H1 (cell line): ENCODE measurements around the gene ALOX5AP. TPM values are rescaled to one million over a fixed set of nuclear protein-coding genes. Genes with fewer than 3 reads are reported as not detected.

Experiments
- CTCF ChIA-PET: fragments of 300-600 bp; sonication (Branson Sonifier 250); formaldehyde crosslinking; loops from one replicate; lab custom pipeline; 2021; ENCODE audit not compliant: partially characterized antibody; lab: Charles Lee
- POLR2A ChIA-PET: fragments of 300-600 bp; sonication (Branson Sonifier 250); formaldehyde crosslinking; loops from one replicate; lab custom pipeline; 2021; ENCODE audit warnings: inconsistent platforms; ENCODE audit not compliant: partially characterized antibody; lab: Charles Lee
- DNase-seq, 2 experiments: peaks; one replicate each; pipeline versions ENCODE4 v3.0.0 to v3.0.0-alpha.2; 2010 to 2022; ENCODE audit warnings: low spot score in 2 of 2, low read depth in 1 of 2, mixed read lengths in 1 of 2
- FAIRE-seq: peaks from 2 replicates; lab custom pipeline; 2011; peaks lifted over from hg19 to GRCh38; lab: Jason Lieb, UNC
- H2AFZ ChIP-seq: 2 replicates; pipeline ENCODE4 v1.8.1; 2012; ENCODE audit warnings: low read length, inconsistent platforms
- H2AK5ac ChIP-seq: 2 replicates; pipeline ENCODE4 v1.6.1; 2013; ENCODE audit warnings: low read depth, low read length
- H2BK120ac ChIP-seq: replicated peaks from 2 replicates; pipeline ENCODE3; 2013; ENCODE audit warnings: low read depth, low read length, inconsistent platforms
- H2BK12ac ChIP-seq: 2 replicates; pipeline ENCODE4 v1.6.1; 2013; ENCODE audit warnings: low read depth, low read length
- H2BK15ac ChIP-seq: 2 replicates; pipeline ENCODE4 v1.6.1; 2013; ENCODE audit warnings: low read length
- H2BK20ac ChIP-seq: 2 replicates; pipeline ENCODE4 v1.6.1; 2013; ENCODE audit warnings: low read length
- H2BK5ac ChIP-seq: 2 replicates; pipeline ENCODE4 v1.6.1; 2013; ENCODE audit warnings: low read depth, low read length
- H3K14ac ChIP-seq: 2 replicates; pipeline ENCODE4 v1.6.1; 2013; ENCODE audit warnings: inconsistent platforms; ENCODE audit not compliant: insufficient read length
- H3K18ac ChIP-seq: 2 replicates; pipeline ENCODE4 v1.6.1; 2013; ENCODE audit warnings: low read length; ENCODE audit errors: extremely low read depth
- H3K23ac ChIP-seq: 2 replicates; pipeline ENCODE4 v1.6.1; 2013; ENCODE audit warnings: inconsistent platforms; ENCODE audit not compliant: insufficient read length
- H3K23me2 ChIP-seq: 2 replicates; pipeline ENCODE4 v1.6.1; 2013; ENCODE audit warnings: low read depth, low read length
- H3K27ac ChIP-seq: 2 replicates; pipeline ENCODE4 v1.6.1; 2011; ENCODE audit warnings: low read depth, low read length, inconsistent platforms
- H3K27me3 ChIP-seq, 4 experiments: replicated peaks in 1 of 4; 1 replicate in 1 of 4; 2 replicates in 3 of 4; pipeline versions ENCODE4 v1.6.1 to v1.8.1; 2011 to 2013; ENCODE audit warnings: low read length in 3 of 4, mild to moderate bottlenecking in 3 of 4, inconsistent platforms in 2 of 4, mixed read lengths in 2 of 4, moderate library complexity in 1 of 4; ENCODE audit not compliant: control insufficient read depth in 3 of 4, insufficient read depth in 3 of 4; ENCODE audit errors: extremely low read depth in 1 of 4
- H3K36me3 ChIP-seq, 4 experiments: 2 replicates each; pipeline versions ENCODE4 v1.6.1 to v1.8.1; 2011 to 2013; ENCODE audit warnings: mild to moderate bottlenecking in 4 of 4, low read length in 3 of 4, moderate library complexity in 2 of 4, control low read depth in 1 of 4, inconsistent platforms in 1 of 4; ENCODE audit not compliant: insufficient read depth in 4 of 4, control insufficient read depth in 2 of 4
- H3K4ac ChIP-seq: replicated peaks from 2 replicates; pipeline ENCODE3; 2013; ENCODE audit warnings: low read length, low read depth, mixed read lengths, inconsistent platforms; ENCODE audit not compliant: insufficient read length
- H3K4me1 ChIP-seq, 4 experiments: replicated peaks in 1 of 4; 1 replicate in 1 of 4; 2 replicates in 3 of 4; pipeline versions ENCODE4 v1.6.1 to v1.8.1; 2011 to 2013; ENCODE audit warnings: low read length in 3 of 4, inconsistent platforms in 2 of 4, mixed read lengths in 1 of 4; ENCODE audit not compliant: insufficient read depth in 4 of 4, control insufficient read depth in 3 of 4
- H3K4me2 ChIP-seq, 2 experiments: 2 replicates each; pipeline versions ENCODE4 v1.6.1 to v1.8.1; 2011 to 2013; ENCODE audit warnings: low read depth in 2 of 2, low read length in 2 of 2, control low read depth in 1 of 2, inconsistent platforms in 1 of 2, mild to moderate bottlenecking in 1 of 2; ENCODE audit not compliant: insufficient read depth in 1 of 2
- H3K4me3 ChIP-seq, 4 experiments: fragments of 200-600, 300-600 bp in 1 of 4; sonication (generic), shearing (Covaris generic), sonication (Bioruptor Twin) in 1 of 4; 2 replicates each; pipeline versions ENCODE4 v1.5.1 to v1.8.1; 2011 to 2016; ENCODE audit warnings: low read length in 4 of 4, low read depth in 3 of 4, control low read depth in 2 of 4, inconsistent platforms in 2 of 4, mild to moderate bottlenecking in 2 of 4, mixed read lengths in 1 of 4, moderate library complexity in 1 of 4; ENCODE audit not compliant: insufficient read depth in 2 of 4; ENCODE audit errors: extremely low read depth in 1 of 4
- H3K56ac ChIP-seq: replicated peaks from 2 replicates; pipeline ENCODE3; 2013; ENCODE audit warnings: low read depth, mild to moderate bottlenecking, mixed read lengths, low read length, inconsistent platforms; ENCODE audit not compliant: insufficient read length
- H3K79me1 ChIP-seq: 2 replicates; pipeline ENCODE4 v1.6.1; 2013; ENCODE audit warnings: low read depth, low read length, control low read depth
- H3K79me2 ChIP-seq, 2 experiments: 2 replicates each; pipeline versions ENCODE4 v1.6.1 to v1.8.1; 2012 to 2013; ENCODE audit warnings: low read length in 2 of 2, mild to moderate bottlenecking in 2 of 2, inconsistent platforms in 1 of 2; ENCODE audit not compliant: insufficient read depth in 2 of 2, control insufficient read depth in 1 of 2
- H3K9ac ChIP-seq, 4 experiments: replicated peaks in 1 of 4; 1 replicate in 1 of 4; 2 replicates in 3 of 4; pipeline versions ENCODE4 v1.6.1 to v1.8.1; 2011 to 2013; ENCODE audit warnings: low read depth in 3 of 4, low read length in 3 of 4, control low read depth in 2 of 4, mild to moderate bottlenecking in 2 of 4, moderate library complexity in 2 of 4, inconsistent platforms in 1 of 4; ENCODE audit errors: extremely low read depth in 1 of 4
- H3K9me3 ChIP-seq, 2 experiments: 2 replicates each; pipeline versions ENCODE4 v1.6.1 to v1.8.1; 2012 to 2013; ENCODE audit warnings: mild to moderate bottlenecking in 2 of 2, moderate library complexity in 2 of 2, control low read depth in 1 of 2, inconsistent platforms in 1 of 2, low read depth in 1 of 2, low read length in 1 of 2, mixed read lengths in 1 of 2; ENCODE audit not compliant: insufficient read depth in 2 of 2
- H4K20me1 ChIP-seq, 2 experiments: replicated peaks in 1 of 2; 2 replicates each; pipeline versions ENCODE3 to v1.8.1; 2011 to 2013; ENCODE audit warnings: inconsistent platforms in 2 of 2, low read length in 2 of 2, mild to moderate bottlenecking in 1 of 2; ENCODE audit not compliant: insufficient read depth in 2 of 2, control insufficient read depth in 1 of 2
- H4K5ac ChIP-seq: 2 replicates; pipeline ENCODE4 v1.6.1; 2013; ENCODE audit warnings: low read length, low read depth, mixed read lengths, inconsistent platforms; ENCODE audit not compliant: insufficient read length
- H4K8ac ChIP-seq: 2 replicates; pipeline ENCODE4 v1.8.0; 2013; ENCODE audit warnings: mild to moderate bottlenecking, moderate library complexity, low read length, inconsistent platforms; ENCODE audit not compliant: insufficient read depth; ENCODE audit errors: extremely low read depth
- H4K91ac ChIP-seq: replicated peaks from 2 replicates; pipeline ENCODE3; 2013; ENCODE audit warnings: low read length, mixed read lengths, inconsistent platforms; ENCODE audit not compliant: insufficient read length
- CHD1 ChIP-seq: IDR thresholded peaks from 2 replicates; pipeline ENCODE4 v1.6.1; 2012; ENCODE audit warnings: low read depth, low read length, improper control_type of control experiment
- CHD2 ChIP-seq: IDR thresholded peaks from 2 replicates; pipeline ENCODE4 v1.6.1; 2012; ENCODE audit warnings: low read length, improper control_type of control experiment
- CTCF ChIP-seq, 3 experiments: IDR thresholded peaks; 1 replicate in 2 of 3; 2 replicates in 1 of 3; pipeline versions ENCODE4 v1.5.1 to v1.6.1; 2011; ENCODE audit warnings: low read length in 3 of 3, mild to moderate bottlenecking in 3 of 3, inconsistent platforms in 2 of 3, low read depth in 1 of 3, moderate library complexity in 1 of 3; ENCODE audit not compliant: insufficient read depth in 1 of 3; ENCODE audit errors: control extremely low read depth in 1 of 3
- KDM4A ChIP-seq: IDR thresholded peaks from one replicate; pipeline ENCODE4 v1.7.1; 2012; ENCODE audit warnings: low read depth, mild to moderate bottlenecking, moderate library complexity, low read length, inconsistent platforms; ENCODE audit not compliant: severe bottlenecking
- SRF ChIP-seq: IDR thresholded peaks from 2 replicates; pipeline ENCODE4 v1.6.1; 2011; ENCODE audit warnings: mild to moderate bottlenecking, low read depth, low read length, moderate library complexity
- WGBS, 2 experiments: shearing (Covaris generic) in 1 of 2; methylation state at CpG; one replicate each; pipeline versions ENCODE4 v1.1.6 to v1.1.7; 2013 to 2015; ENCODE audit warnings: low lambda C conversion rate in 2 of 2, mixed read lengths in 2 of 2, inconsistent platforms in 1 of 2, low coverage in 1 of 2, missing lambda C conversion rate in 1 of 2; ENCODE audit not compliant: insufficient replicate concordance in 2 of 2, insufficient coverage in 1 of 2, insufficient read length in 1 of 2; ENCODE audit errors: extremely low coverage in 1 of 2, missing lambda C conversion rate in 1 of 2; 5-methylcytosine and 5-hydroxymethylcytosine counted together
- polyA plus RNA-seq, 7 experiments: library from polyadenylated mRNA; depleted of rRNA in 3 of 7; stranded (reverse) in 5 of 7; unstranded in 2 of 7; fragments of >200 nt in 5 of 7; fragments of 200-250 nt in 2 of 7; gene quantifications; 1 replicate in 5 of 7; 2 replicates in 1 of 7; 4 replicates in 1 of 7; pipeline versions ENCODE4 v1.2.1 to v1.2.3, GENCODE V29; 2011 to 2013; ENCODE audit warnings: missing spikeins in 2 of 7, mixed read lengths in 2 of 7
- total RNA-seq: library from RNA; stranded (reverse); fragmentation: NEBNext Ultra II Directional; extraction: Animal tissue kit (Norgen Biotek cat#: 25700); gene quantifications from 2 replicates; pipeline ENCODE4 v1.2.1, GENCODE V29; 2021

The ALOX5AP gene
- total and polyA plus RNA-seq, 2 of the 8 experiments (the other 6 are each of a cell fraction or from before 2014, with no cell fraction given) = not detected

GRCh38 chr13:30742901-30743300 is 7.6 kb downstream of the ALOX5AP start:
- no peak overlapping the region for H3K14ac ChIP-seq
- no peak overlapping the region for H2BK15ac ChIP-seq
- H4K20me1 ChIP-seq = no peaks in the 10 kb centered on the region
- H2BK12ac ChIP-seq = no peak overlapping the region
- no peaks in the 10 kb centered on the region for H3K27me3 ChIP-seq
- no peak overlapping the region for H3K56ac ChIP-seq
- H3K27ac ChIP-seq = no peak overlapping the region
- ChIA-PET CTCF (no interaction called here), POLR2A (interaction anchor here (0.6 kb wide), 1 partner anchor 62 kb away, joined by 3 read pairs; no protein-coding TSS in a partner anchor)
- no peak overlapping the region for H4K8ac ChIP-seq
- H3K4ac ChIP-seq = no peak overlapping the region
- no peaks in the 10 kb centered on the region for H3K9me3 ChIP-seq
- FAIRE-seq = no peak
- H3K4me2 ChIP-seq = no peak overlapping the region
- H2AK5ac ChIP-seq = no peak overlapping the region
- H2BK20ac ChIP-seq = no peak overlapping the region
- H4K91ac ChIP-seq = no peak overlapping the region
- no peaks in the 10 kb centered on the region for H3K23me2 ChIP-seq
- WGBS, 2 experiments = 92% methylated on average over 6 of the region's 6 CpGs; no CpG with 5 or more reads in 1 of the 2 experiments
- H2BK5ac ChIP-seq = no peak overlapping the region
- H3K79me1 ChIP-seq = no peaks in the 10 kb centered on the region
- no peak overlapping the region for H2AFZ ChIP-seq
- H3K9ac ChIP-seq = no peak overlapping the region
- no peaks in the 10 kb centered on the region for H3K79me2 ChIP-seq
- peaks cover 0 to 3% (median 3%) of the 10 kb centered on the region in 4 experiments; a peak in 3 of 7 replicates for H3K4me1 ChIP-seq
- H3K18ac ChIP-seq = no peak overlapping the region
- H2BK120ac ChIP-seq = no peak overlapping the region
- H3K23ac ChIP-seq = no peak overlapping the region
- H3K4me3 ChIP-seq = no peak overlapping the region
- no peak overlapping the region for H4K5ac ChIP-seq
- H3K36me3 ChIP-seq = no peaks in the 10 kb centered on the region
- DNase-seq = no peak
- TF ChIP-seq CHD2 (no peak), CTCF (IDR thresholded peaks at IDR 0.05; ENCODE audit: control extremely low read depth in 1 of 3, insufficient read depth in 1 of 3, low read depth in 1 of 3, low read length in 3 of 3) (no peak), SRF (no peak), CHD1 (no peak), KDM4A (no peak)
